NCI-H748 (cell line): ENCODE results near the gene PLLP.

Experiments
- DNase-seq: peaks from one replicate; lab custom pipeline; 2025; ENCODE audit not compliant: unreplicated experiment; lab: John Stamatoyannopoulos, UW

PLLP gene

DNA sequence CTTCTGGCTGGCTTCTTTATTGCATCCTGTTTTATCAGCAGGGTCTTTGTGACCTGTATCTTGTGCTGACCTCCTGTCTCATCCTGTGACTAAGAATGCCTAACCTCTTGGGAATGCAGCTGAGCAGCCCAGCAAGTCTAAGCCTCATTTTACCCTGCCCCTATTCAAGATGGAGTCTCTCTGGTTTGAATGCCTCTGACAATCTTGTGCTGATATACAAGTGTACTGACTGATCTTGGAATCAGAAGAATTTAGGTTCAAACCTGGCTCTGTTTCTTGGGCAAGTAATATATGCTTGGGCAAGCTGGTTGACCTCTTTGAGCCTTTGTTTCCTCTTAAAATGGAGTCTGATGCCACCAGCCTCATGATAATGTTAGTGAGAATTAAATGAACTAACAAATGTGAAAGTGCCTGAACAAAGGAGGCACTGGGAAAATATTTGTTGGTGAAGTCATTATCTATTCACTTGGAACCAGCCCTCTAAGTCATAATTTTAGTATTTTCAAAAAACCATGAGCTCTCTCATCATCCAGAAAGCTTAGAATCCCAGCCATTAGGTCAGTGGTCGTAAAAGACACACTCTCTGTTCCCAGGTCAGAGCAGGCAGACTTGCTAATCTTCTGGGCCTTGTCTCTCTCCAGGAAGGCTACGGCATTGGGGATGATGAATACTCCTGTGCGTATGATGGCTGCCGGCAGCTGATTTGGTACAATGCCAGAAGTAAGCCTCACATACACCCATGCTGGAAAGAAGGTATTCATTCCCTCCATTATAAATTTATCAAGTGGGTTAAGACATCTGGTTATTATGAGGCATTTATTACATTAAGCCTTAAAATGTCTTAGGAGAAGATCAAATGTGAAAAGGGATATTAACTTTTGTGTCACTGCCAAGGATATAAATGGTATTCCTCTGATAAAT is 57.5 kb downstream of the PLLP start:
- DNase-seq, result no peak

DNA sequence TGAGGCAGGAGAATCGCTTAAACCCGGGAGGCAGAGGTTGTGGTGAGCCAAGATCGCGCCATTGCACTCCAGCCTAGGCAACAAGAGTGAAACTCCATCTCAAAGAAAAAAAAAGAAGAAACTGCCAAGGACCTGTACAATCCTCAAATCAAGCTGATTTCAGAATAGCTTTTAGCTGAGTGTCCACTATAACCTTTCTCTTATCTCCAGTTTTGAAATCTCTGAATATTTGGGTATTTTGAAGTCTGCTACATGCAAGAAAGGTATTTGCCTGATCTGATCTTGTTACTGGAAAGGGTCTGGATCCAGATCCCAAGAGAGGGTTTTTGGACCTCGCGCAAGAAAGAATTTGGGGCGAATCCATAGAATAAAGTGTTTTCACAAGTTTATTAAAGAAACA is 58.5 kb downstream of the PLLP start:
- no peak for DNase-seq

DNA sequence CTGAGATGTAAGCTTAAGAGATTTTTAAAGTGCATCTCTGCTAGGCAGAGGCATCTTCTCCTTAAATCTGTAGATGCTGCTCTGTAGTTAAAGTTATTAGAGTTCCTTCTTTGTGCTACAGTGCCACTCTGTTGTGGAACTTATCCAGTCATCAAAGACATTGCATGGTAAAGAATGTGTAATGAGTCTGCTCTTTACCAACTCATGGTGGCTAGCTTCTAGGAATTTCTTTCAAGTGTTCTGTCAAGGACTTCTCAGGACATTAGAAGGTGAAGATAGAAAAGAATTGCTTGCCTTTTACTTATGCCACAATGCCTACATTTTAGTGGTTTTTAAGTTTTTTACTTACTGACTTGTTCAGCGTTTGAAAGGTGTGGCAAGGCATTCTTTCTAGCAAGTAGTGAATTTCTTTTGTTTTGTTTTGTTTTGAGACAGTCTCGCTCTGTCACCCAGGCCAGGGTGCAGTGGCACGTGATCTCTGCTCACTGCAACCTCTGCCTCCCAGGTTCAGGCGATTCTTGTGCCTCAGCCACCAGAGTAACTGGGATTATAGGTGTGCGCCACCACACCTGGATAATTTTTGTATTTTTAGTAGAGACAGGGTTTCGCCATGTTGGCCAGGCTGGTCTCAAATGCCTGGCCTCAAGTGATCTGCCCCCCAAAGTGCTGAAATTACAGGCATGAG is 59.7 kb downstream of the PLLP start:
- no peak for DNase-seq

DNA sequence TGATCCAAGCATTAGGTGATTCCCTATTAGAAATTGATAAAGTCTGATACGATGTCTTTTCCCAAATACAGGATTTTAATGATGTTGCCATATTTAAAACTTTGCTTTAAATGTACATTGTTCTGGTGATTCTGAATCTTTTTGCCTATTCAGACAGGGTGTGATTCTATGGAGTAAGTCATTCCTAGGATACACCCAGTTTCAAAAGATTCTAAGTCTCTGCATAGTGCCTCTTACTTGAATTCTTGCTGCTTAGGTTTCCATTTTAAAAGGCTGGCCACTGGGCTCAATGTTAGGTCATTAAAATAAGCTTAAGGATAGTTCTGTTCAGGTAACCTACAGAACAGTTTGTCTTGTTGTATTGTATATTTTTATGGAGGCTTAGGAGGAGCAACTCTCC is 61.4 kb downstream of the PLLP start:
- DNase-seq, result no peak

DNA sequence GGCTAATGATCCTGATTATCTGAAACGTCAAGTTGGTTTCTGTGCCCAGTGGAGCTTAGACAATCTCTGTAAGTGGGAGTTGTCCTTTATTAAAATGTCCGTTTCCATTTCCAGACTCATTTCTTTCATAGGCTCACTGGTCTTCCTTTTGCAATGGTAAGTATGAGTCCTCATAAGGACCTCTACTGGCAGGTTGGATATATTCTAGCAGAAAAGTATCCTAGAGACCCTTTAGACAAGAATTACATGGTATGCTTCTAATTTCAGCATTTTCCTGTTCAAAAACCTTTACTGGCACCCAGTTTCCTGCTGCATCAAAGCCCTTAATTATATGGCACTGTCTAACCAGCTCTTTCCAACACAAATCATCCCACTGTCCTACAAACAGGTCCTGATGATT is 67.5 kb downstream of the PLLP start:
- DNase-seq, result no peak

DNA sequence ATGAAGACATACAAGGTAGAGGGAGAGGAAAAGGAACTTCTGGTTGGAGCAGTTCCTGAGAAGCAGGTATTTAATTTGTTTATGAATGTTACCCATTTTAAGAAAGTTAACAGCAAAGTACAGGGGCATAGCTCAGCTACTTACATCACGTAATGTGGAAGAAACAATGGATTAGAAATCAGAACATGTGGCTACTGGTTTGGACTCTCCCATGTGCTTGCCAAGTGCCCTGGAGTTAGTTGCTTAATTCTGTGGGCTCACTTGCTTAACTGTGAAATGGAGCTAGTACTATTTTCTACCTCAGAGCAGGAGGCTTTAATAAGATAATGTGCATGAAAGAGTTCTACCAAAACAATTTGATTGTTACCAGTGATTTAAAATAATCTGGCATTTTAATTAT is 71.0 kb downstream of the PLLP start:
- DNase-seq, result no peak

DNA sequence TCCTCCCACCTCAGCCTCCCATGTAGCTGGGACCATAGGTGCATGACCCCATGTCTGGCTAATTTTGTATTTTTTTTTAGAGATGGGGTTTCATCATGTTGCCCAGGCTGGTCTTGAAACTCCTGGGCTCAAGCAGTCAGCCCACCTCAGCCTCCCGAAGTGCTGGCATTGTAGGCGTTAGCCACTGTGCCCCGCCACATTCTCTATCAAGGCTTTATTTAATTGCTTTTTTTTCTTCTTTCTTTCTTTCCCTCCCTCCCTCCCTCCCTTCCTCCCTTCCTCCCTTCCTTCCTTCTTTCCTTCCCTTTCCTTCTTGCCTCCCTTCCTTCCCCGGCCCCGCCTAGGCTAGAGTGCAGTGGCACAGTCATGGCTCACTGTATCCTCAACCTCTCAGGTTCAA is 74.7 kb downstream of the PLLP start:
- no peak for DNase-seq

DNA sequence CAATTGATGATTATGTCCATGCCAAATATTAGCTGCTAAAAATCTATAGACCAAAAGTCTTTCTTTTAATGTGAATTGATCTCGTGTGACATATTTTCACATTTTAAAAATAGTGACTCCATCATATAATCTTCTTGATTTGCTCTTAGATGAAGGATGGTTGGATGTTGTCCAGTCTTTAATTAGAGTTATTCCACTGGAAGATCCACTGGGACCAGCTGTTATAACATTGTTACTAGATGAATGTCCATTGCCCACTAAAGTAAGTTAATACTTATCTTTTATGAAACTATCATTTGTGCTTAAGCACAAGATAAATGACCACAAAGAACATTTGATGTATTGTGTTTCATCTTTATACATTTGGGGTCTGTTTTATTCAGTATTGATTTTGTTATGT is 75.5 kb downstream of the PLLP start:
- DNase-seq, result no peak
